ENCODE results near the gene STAB1. TPM values are rescaled to one million over a fixed set of nuclear protein-coding genes. Genes with fewer than 3 reads are reported as not detected.

The STAB1 gene
- total and polyA plus RNA-seq, 2 of the 13 experiments (the other 11 are each of a cell fraction or from before 2014, with no cell fraction given), result 0.09 to 0.34 TPM

GRCh38 chr3:52455283-52456168 lies 39.6 kb upstream of the STAB1 start, which contains the start of gene NISCH (continued):
- TF ChIP-seq ZNF576 (CRISPR knock-in tag; IDR thresholded peaks at IDR 0.05) (no peak), TEF (CRISPR knock-in tag; IDR thresholded peaks at IDR 0.05) (0 out of 2 replicates have a peak, but pooled peaks have one; percentile 42), ZIK1 (CRISPR knock-in tag; IDR thresholded peaks at IDR 0.05; ENCODE audit: borderline replicate concordance, low read depth) (no peak), RFX5 (IDR thresholded peaks at IDR 0.05; ENCODE audit: low read depth, low read length) (no peak), TRIM22 (IDR thresholded peaks at IDR 0.05) (no peak), ZNF280D (CRISPR knock-in tag; IDR thresholded peaks at IDR 0.05) (0 out of 2 replicates have a peak, but pooled peaks have one; percentile 62), ZNF232 (CRISPR knock-in tag; IDR thresholded peaks at IDR 0.05; ENCODE audit: borderline replicate concordance) (no peak), HNRNPL (IDR thresholded peaks at IDR 0.05; ENCODE audit: low read depth, low read length) (no peak), NFAT5 (CRISPR knock-in tag; IDR thresholded peaks at IDR 0.05) (no peak), ARNT (IDR thresholded peaks at IDR 0.05) (no peak), BORCS8-MEF2B (CRISPR knock-in tag; IDR thresholded peaks at IDR 0.05) (peak; percentile 21; the same call in 1 of the 2 replicates), ZBTB8A (CRISPR knock-in tag; IDR thresholded peaks at IDR 0.05; ENCODE audit: borderline replicate concordance, low read depth) (no peak), SRSF4 (IDR thresholded peaks at IDR 0.05; ENCODE audit: low read depth, low read length, poor library complexity, severe bottlenecking) (no peak)

All from HepG2 (cell line).